ENCODE results near the gene GABPA. TPM values are rescaled to one million over a fixed set of nuclear protein-coding genes. Genes with fewer than 3 reads are reported as not detected.

GABPA gene
- total and polyA plus RNA-seq, 9 of the 15 experiments (the other 6 are each of a cell fraction or from before 2014, with no cell fraction given): 8.9 to 35.7 (median 22.8) TPM

- FAIRE-seq (peak; percentile 15), DNase-seq (ENCODE audit: extremely low read depth in 1 of 4, low spot score in 3 of 4) (peak; percentile 49 to 60 (median 57)), ATAC-seq (no peak)
- CTCF ChIA-PET (ENCODE audit: low intra/inter-chr PET ratio): interaction anchor here (1.2 to 1.6 kb wide), 2 partner anchors 93 to 100 kb away, joined by 5 read pairs; no protein-coding TSS in a partner anchor
- Histone ChIP-seq H3K4me1 (replicated peaks in 1 of 2; ENCODE audit: control insufficient read depth in 2 of 2, insufficient read depth in 2 of 2, low read length in 2 of 2) (no peaks in the 10 kb centered on the region; a peak in 1 of 5 replicates), H3K27me3 (ENCODE audit: control insufficient read depth in 2 of 2, insufficient read depth in 2 of 2, low read length in 2 of 2) (no peaks in the 10 kb centered on the region), H4K20me1 (replicated peaks; ENCODE audit: control insufficient read depth, insufficient read depth, low read length) (no peaks in the 10 kb centered on the region), H3K79me2 (ENCODE audit: control insufficient read depth, insufficient read depth, low read length) (no peaks in the 10 kb centered on the region), H2AFZ (ENCODE audit: low read depth, low read length) (no peak overlapping the region), H3K4me2 (ENCODE audit: insufficient read depth, low read length) (no peak overlapping the region), H3K9me1 (ENCODE audit: control insufficient read depth, insufficient read depth, low read length) (no peaks in the 10 kb centered on the region), H3K36me3 (ENCODE audit: control insufficient read depth, insufficient read depth, low read length) (no peaks in the 10 kb centered on the region), H3K9ac (ENCODE audit: insufficient read depth in 1 of 2, low read depth in 2 of 2, low read length in 2 of 2) (no peak overlapping the region), H3K9me3 (replicated peaks; ENCODE audit: control insufficient read depth, insufficient read depth, low read depth, low read length) (no peaks in the 10 kb centered on the region), H3K4me3 (no peak overlapping the region), H3K27ac (ENCODE audit: extremely low read depth, low read depth, low read length) (no peak overlapping the region)
- WGBS (ENCODE audit: insufficient coverage, low coverage, missing lambda C conversion rate): 41% methylated on average over 7 of the region's 7 CpGs
- POLR2A ChIA-PET: interaction anchor here (1.2 kb wide), 1 partner anchor 9 kb away, joined by 5 read pairs; no protein-coding TSS in a partner anchor
- intact Hi-C loops (cut with micrococcal nuclease): loop anchor here (1.0 to 10.0 kb wide), 3 partner anchors 93 to 156 kb away; no protein-coding TSS in a partner anchor
- BruUV-seq (replicated peaks): no TSS peak
- in situ Hi-C loops (cut with MboI): no loop called here
- no peak for TF ChIP-seq PHB (CRISPR knock-in tag; IDR thresholded peaks at IDR 0.05)
- TF ChIP-seq REST (IDR thresholded peaks at IDR 0.05; ENCODE audit: borderline replicate concordance): peak; percentile 18; the same call in 1 of the 2 replicates
- TF ChIP-seq REST (CRISPR knock-in tag; IDR thresholded peaks at IDR 0.05; ENCODE audit: low read depth): no peak
- TF ChIP-seq CEBPZ (IDR thresholded peaks at IDR 0.05; ENCODE audit: borderline replicate concordance, low read depth, low read length): no peak
- peak; percentile 80; the same call in 1 of the 2 replicates for TF ChIP-seq ARID3A (IDR thresholded peaks at IDR 0.05; ENCODE audit: borderline replicate concordance, low read depth, low read length)
Measured at GRCh38 chr21:25708467-25709065, 26.2 kb upstream of the GABPA start.
